ENCODE data around the gene ZDHHC12. TPM values are rescaled to one million over a fixed set of nuclear protein-coding genes. Genes with fewer than 3 reads are reported as not detected.

ZDHHC12 gene
- total and polyA plus RNA-seq, 2 of the 8 experiments (the other 6 are each of a cell fraction or from before 2014, with no cell fraction given) = 35.0 to 93.8 TPM

GRCh38 chr9:128773049-128773448 lies 49.1 kb upstream of the ZDHHC12 start:
- ChIA-PET POLR2A (ENCODE audit: partially characterized antibody) (interaction anchor here (0.9 to 3.4 kb wide), 7 partner anchors 9 to 164 kb away, joined by 3 to 20 read pairs (median 4); partner anchors contain the start of genes ENDOG and ZDHHC12), CTCF (ENCODE audit: partially characterized antibody) (interaction anchor here (0.7 to 3.4 kb wide), 8 partner anchors 9 to 155 kb away, joined by 3 to 18 read pairs (median 4); partner anchors contain the start of gene TBC1D13)
- Histone ChIP-seq H3K23me2 (ENCODE audit: low read depth, low read length) (peaks cover 12% of the 10 kb centered on the region; the same call in 1 of the 2 replicates), H3K9me3 (ENCODE audit: insufficient read depth in 2 of 2, low read depth in 1 of 2, low read length in 1 of 2) (no peaks in the 10 kb centered on the region), H3K79me1 (ENCODE audit: low read depth, low read length) (peaks cover 3% of the 10 kb centered on the region; the same call in 1 of the 2 replicates), H3K27ac (ENCODE audit: low read depth, low read length) (no peak overlapping the region), H3K4me1 (replicated peaks in 1 of 4; ENCODE audit: control insufficient read depth in 3 of 4, insufficient read depth in 4 of 4, low read length in 3 of 4) (peaks cover 0 to 3% (median 1%) of the 10 kb centered on the region in 4 experiments; a peak in 3 of 7 replicates), H3K27me3 (replicated peaks in 1 of 4; ENCODE audit: control insufficient read depth in 3 of 4, extremely low read depth in 1 of 4, insufficient read depth in 3 of 4, low read length in 3 of 4) (no peaks in the 10 kb centered on the region), H2BK15ac (ENCODE audit: low read length) (no peak overlapping the region), H2BK20ac (ENCODE audit: low read length) (no peak overlapping the region), H3K36me3 (ENCODE audit: control insufficient read depth in 2 of 4, insufficient read depth in 4 of 4, low read length in 3 of 4) (no peaks in the 10 kb centered on the region; a peak in 1 of 8 replicates), H3K79me2 (ENCODE audit: control insufficient read depth in 1 of 2, insufficient read depth in 2 of 2, low read length in 2 of 2) (peaks cover 0 to 12% of the 10 kb centered on the region in 2 experiments; a peak in 2 of 4 replicates), H3K14ac (ENCODE audit: insufficient read length) (no peak overlapping the region), H2BK12ac (ENCODE audit: low read depth, low read length) (no peak overlapping the region), H3K56ac (replicated peaks; ENCODE audit: insufficient read length, low read depth, low read length) (no peak overlapping the region), H2BK120ac (replicated peaks; ENCODE audit: low read depth, low read length) (no peak overlapping the region), H4K5ac (ENCODE audit: insufficient read length, low read depth, low read length) (no peak overlapping the region), H2AFZ (ENCODE audit: low read length) (no peak overlapping the region), H3K18ac (ENCODE audit: extremely low read depth, low read length) (no peak overlapping the region), H4K20me1 (replicated peaks in 1 of 2; ENCODE audit: control insufficient read depth in 1 of 2, insufficient read depth in 2 of 2, low read length in 2 of 2) (peaks cover 0 to 2% of the 10 kb centered on the region in 2 experiments), H3K23ac (ENCODE audit: insufficient read length) (no peak overlapping the region), H3K4ac (replicated peaks; ENCODE audit: insufficient read length, low read depth, low read length) (no peak overlapping the region), H4K8ac (ENCODE audit: extremely low read depth, insufficient read depth, low read length) (no peak overlapping the region), H2AK5ac (ENCODE audit: low read depth, low read length) (no peak overlapping the region), H3K9ac (replicated peaks in 1 of 4; ENCODE audit: extremely low read depth in 1 of 4, low read depth in 3 of 4, low read length in 3 of 4) (no peak overlapping the region), H4K91ac (replicated peaks; ENCODE audit: insufficient read length, low read length) (no peak overlapping the region), H3K4me2 (ENCODE audit: insufficient read depth in 1 of 2, low read depth in 2 of 2, low read length in 2 of 2) (peak overlapping the region in 1 of 2 experiments; percentile 98; a peak in 1 of 4 replicates), H3K4me3 (ENCODE audit: extremely low read depth in 1 of 4, insufficient read depth in 2 of 4, low read depth in 3 of 4, low read length in 4 of 4) (no peak overlapping the region), H2BK5ac (ENCODE audit: low read depth, low read length) (no peak overlapping the region)
- no peak for DNase-seq (ENCODE audit: low read depth in 1 of 2, low spot score in 2 of 2)
- FAIRE-seq = no peak
- WGBS, 2 experiments (ENCODE audit: extremely low coverage in 1 of 2, insufficient coverage in 1 of 2, insufficient read length in 1 of 2, insufficient replicate concordance in 2 of 2, low coverage in 1 of 2, low lambda C conversion rate in 2 of 2, missing lambda C conversion rate in 1 of 2) = 87% methylated on average over 5 of the region's 5 CpGs; no CpG with 5 or more reads in 1 of the 2 experiments
- no peak for TF ChIP-seq CBX5 (IDR thresholded peaks at IDR 0.05; ENCODE audit: low read depth, low read length)

Data from H1 (cell line).